Breast epithelium (tissue), 3 donors: ENCODE results near the gene POLR2M.

Source experiments
- CTCF ChIP-seq, 3 donors: fragments of 450-650 bp; IDR thresholded peaks; one replicate each; pipeline ENCODE4 v1.5.1; 2016 to 2017; ENCODE audit warnings: antibody characterized with exemption in 3 of 3, mild to moderate bottlenecking in 3 of 3, moderate library complexity in 3 of 3
- POLR2AphosphoS5 ChIP-seq, 3 donors: sonication (generic); formaldehyde crosslinking; IDR thresholded peaks; one replicate each; pipeline ENCODE4 v1.6.1; 2017; ENCODE audit warnings: antibody characterized with exemption in 3 of 3

GRCh38 chr15:57665194-57665593 is 41.3 kb upstream of the POLR2M start:
- TF ChIP-seq POLR2AphosphoS5 (IDR thresholded peaks at IDR 0.05) (no peak), CTCF (IDR thresholded peaks at IDR 0.05) (no peak)
